Measurements from ENCODE around the gene THAP11. TPM values are rescaled to one million over a fixed set of nuclear protein-coding genes. Genes with fewer than 3 reads are reported as not detected.

Gene THAP11
- total RNA-seq, 1 donor, result 28.9 TPM

DNA sequence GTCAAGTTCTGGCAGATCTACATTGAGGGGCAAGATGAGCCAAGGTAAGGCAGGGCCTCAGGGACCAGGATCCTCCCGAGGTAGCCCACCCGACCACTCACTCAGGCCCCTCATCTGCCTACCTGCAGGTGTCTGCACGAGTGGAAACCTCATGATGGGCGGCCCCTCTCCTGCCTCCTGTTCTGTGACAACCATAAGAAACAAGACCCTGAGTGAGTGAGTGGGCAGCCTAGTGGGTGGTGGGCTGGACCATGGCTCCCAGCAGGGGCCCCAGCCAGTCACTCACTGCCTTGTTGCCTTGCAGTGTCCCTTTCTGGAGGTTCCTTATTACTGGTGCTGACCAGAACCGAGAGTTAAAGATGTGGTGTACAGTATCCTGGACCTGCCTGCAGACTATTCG, 36.1 kb downstream of the THAP11 start:
- TF ChIP-seq, protein P1, sequence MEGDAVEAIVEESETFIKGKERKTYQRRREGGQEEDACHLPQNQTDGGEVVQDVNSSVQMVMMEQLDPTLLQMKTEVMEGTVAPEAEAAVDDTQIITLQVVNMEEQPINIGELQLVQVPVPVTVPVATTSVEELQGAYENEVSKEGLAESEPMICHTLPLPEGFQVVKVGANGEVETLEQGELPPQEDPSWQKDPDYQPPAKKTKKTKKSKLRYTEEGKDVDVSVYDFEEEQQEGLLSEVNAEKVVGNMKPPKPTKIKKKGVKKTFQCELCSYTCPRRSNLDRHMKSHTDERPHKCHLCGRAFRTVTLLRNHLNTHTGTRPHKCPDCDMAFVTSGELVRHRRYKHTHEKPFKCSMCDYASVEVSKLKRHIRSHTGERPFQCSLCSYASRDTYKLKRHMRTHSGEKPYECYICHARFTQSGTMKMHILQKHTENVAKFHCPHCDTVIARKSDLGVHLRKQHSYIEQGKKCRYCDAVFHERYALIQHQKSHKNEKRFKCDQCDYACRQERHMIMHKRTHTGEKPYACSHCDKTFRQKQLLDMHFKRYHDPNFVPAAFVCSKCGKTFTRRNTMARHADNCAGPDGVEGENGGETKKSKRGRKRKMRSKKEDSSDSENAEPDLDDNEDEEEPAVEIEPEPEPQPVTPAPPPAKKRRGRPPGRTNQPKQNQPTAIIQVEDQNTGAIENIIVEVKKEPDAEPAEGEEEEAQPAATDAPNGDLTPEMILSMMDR (IDR thresholded peaks at IDR 0.05; ENCODE audit: insufficient read depth, low read depth, low read length), result no peak
- no peak overlapping the region for H3K4me3 ChIP-seq (ENCODE audit: low read depth, low read length)
- DNase-seq (ENCODE audit: low read depth), result no peak

DNA sequence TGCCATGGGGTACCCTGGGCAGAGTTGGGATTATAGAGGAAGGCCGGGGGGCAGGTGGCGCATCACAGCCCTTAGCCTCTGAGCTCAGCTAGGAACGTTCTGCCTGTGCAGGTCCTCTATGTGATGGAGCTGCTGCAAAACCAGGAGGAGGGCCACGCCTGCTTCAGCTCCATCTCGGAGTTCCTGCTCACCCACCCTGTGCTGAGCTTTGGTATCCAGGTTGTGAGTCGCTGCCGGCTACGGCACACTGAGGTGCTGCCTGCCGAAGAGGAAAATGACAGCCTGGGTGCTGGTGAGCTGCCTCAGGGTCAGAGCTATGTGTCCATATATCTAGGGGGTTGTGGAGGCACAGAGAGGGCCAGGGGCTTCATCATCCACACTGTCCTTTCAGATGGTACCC, 36.7 kb downstream of the THAP11 start:
- DNase-seq (ENCODE audit: low read depth), result no peak
- TF ChIP-seq, protein P1 (IDR thresholded peaks at IDR 0.05; ENCODE audit: insufficient read depth, low read depth, low read length), result no peak
- H3K4me3 ChIP-seq (ENCODE audit: low read depth, low read length), result no peak overlapping the region

DNA sequence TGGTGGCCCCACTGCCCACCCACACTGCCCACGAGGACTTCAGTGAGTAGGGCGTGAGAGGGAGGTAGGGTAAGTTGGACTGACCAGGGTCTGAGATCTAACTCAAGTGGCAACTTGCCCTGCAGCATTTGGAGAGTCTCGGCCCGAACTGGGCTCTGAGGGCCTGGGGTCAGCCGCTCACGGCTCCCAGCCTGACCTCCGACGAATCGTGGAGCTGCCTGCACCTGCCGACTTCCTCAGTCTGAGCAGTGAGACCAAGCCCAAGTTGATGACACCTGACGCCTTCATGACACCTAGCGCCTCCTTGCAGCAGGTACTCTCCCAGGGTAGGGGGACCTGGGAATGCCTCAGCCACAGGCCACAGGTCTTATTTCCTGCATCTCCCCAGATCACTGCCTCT, 37.3 kb downstream of the THAP11 start:
- DNase-seq (ENCODE audit: low read depth), result no peak
- no peak overlapping the region for H3K4me3 ChIP-seq (ENCODE audit: low read depth, low read length)

DNA sequence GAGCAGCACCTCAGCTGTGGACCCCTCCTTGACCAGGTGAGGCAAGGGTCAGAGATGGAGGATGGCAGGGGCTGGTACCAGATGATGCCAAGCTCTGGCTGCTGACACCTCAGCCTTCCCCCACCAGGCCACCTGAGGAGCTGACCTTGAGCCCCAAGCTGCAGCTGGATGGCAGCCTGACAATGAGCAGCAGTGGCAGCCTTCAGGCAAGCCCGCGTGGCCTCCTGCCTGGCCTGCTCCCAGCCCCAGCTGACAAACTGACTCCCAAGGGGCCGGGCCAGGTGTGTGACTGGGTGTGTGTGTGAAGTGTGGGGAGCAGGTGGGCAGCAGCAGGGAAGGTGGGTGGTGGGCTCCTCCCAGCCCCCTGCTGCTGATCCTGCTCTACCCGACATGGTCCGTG, 37.8 kb downstream of the THAP11 start:
- TF ChIP-seq, protein P1 (IDR thresholded peaks at IDR 0.05; ENCODE audit: insufficient read depth, low read depth, low read length), result no peak

More for the DNA sequence above, 37.3 kb downstream of the THAP11 start:
- TF ChIP-seq, protein P1 (IDR thresholded peaks at IDR 0.05; ENCODE audit: insufficient read depth, low read depth, low read length), result no peak

DNA sequence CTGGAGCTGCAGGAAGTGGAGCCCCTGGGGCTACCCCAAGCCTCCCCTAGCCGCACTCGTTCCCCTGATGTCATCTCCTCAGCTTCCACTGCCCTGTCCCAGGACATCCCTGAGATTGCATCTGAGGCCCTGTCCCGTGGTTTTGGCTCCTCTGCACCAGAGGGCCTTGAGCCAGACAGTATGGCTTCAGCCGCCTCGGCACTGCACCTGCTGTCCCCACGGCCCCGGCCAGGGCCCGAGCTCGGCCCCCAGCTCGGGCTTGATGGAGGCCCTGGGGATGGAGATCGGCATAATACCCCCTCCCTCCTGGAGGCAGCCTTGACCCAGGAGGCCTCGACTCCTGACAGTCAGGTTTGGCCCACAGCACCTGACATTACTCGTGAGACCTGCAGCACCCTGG, 38.5 kb downstream of the THAP11 start:
- no peak for DNase-seq (ENCODE audit: low read depth)
- no peak overlapping the region for H3K4me3 ChIP-seq (ENCODE audit: low read depth, low read length)
- TF ChIP-seq, protein P1 (IDR thresholded peaks at IDR 0.05; ENCODE audit: insufficient read depth, low read depth, low read length), result no peak

More for the DNA sequence above, 37.8 kb downstream of the THAP11 start:
- H3K4me3 ChIP-seq (ENCODE audit: low read depth, low read length), result no peak overlapping the region
- no peak for DNase-seq (ENCODE audit: low read depth)

DNA sequence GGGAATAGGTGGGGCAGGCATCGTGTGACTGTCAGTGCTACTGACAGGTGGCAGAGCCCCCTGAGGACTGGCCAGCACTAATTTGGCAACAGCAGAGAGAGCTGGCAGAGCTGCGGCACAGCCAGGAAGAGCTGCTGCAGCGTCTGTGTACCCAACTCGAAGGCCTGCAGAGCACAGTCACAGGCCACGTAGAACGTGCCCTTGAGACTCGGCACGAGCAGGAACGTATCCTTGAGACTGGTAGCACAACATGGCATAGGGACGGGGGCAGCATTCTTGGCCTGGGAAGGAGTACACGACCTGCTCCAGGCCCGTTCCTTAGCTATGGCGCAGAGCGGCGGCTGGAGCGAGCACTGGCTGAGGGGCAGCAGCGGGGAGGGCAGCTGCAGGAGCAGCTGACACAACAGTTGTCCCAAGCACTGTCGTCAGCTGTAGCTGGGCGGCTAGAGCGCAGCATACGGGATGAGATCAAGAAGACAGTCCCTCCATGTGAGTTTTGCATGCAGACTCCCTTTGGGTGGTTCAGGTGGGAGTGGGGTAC, 39.6 kb downstream of the THAP11 start:
- no peak overlapping the region for H3K4me3 ChIP-seq (ENCODE audit: low read depth, low read length)
- TF ChIP-seq, protein P1 (IDR thresholded peaks at IDR 0.05; ENCODE audit: insufficient read depth, low read depth, low read length), result no peak
- DNase-seq (ENCODE audit: low read depth), result no peak
